GM18907 (cell line): ENCODE data around the gene EBPL.
"Not testable (repeated sequence)": the region's sequence is repeated elsewhere in the genome, so short reads cannot be mapped to it uniquely, and the experiment has no call there.

Experiments
- ATAC-seq: cut with Tn5 transposase; IDR thresholded peaks from one replicate; pipeline ENCODE4 v1.9.1; 2021; ENCODE audit warnings: mild to moderate bottlenecking, moderate library complexity; ENCODE audit not compliant: unreplicated experiment

EBPL gene

DNA sequence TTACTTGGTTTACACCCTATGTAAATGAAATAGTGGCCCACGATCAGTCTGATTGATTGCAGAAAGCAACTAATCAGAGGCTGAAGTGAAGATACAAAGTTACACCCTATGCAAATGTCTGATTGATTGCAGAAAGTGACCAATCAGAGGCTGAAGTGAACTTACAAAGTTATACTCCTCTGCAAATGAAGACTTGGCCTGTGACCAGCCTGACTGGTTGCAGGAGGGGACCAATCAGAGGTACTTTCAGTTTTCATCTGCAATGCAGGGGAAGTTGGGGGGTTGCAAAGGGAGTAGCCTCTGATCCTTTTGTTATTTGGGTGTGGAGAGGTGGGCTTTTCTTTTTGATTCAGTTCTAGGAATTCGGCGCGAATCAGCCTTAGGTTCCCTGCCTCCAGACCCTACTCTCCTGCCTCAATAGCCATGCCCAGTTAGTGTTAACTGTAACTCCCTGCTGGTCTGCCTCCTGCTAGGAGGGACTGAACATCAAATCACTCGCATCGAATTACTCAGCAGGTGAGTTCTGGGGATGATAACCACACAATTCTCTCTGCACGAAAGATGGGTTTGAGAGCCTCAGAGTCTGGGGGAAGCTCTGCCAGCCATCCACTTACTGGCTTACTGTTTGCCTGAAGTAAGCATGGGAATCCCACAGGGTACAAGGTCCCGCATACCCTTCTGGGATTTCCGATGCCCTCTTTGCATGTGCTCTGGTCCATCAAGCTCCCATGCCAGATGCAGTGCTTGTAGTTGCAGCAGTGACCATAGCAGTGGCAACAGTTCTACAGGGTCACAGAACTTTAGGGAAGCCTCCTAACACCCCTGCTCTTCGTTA, 55.5 kb downstream of the EBPL start:
- ATAC-seq = peak; percentile 69

DNA sequence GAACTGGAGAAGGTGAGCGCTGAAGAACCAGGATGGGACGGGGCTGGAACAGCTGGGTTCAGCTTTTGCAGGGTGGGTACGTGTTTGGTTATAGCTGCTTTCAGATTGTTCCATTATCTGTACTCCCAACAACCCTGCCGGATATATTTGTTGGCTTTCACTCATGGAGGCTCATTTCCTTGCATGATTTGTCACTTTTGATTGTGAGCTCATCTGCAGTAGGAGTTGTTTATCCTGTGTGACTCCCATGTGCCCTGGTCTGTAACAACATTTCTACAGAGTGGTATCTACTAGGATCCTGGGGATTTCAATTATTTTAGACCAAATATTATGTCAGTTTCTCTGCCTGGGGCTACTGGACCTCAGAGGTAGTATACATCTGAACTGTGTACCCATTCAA, 57.6 kb downstream of the EBPL start:
- ATAC-seq = no peak

DNA sequence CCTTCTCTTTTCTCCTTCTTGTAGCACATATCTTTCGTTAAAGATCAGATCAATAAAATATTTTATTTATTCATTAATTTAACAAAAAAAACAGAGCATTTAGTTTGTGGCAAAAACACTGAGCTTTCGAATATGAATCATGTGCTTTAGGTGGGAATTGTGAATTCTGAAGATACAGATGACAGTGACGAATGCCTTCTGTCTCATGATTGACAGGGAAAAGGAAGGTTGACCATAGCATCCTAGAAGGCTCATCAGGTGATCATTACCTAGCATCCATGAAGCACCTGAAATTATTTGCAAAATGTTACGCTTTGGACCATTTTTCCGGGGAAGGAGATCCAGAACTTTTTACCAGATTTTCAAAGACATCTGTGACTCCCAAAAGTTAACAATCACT, 59.1 kb downstream of the EBPL start:
- ATAC-seq = no peak

DNA sequence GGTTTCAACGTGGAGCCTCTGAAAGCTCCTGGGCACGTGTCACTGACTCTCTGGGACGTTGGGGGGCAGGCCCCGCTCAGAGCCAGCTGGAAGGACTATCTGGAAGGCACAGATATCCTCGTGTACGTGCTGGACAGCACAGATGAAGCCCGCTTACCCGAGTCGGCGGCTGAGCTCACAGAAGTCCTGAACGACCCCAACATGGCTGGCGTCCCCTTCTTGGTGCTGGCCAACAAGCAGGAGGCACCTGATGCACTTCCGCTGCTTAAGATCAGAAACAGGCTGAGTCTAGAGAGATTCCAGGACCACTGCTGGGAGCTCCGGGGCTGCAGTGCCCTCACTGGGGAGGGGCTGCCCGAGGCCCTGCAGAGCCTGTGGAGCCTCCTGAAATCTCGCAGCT, 60.7 kb downstream of the EBPL start:
- no peak for ATAC-seq

DNA sequence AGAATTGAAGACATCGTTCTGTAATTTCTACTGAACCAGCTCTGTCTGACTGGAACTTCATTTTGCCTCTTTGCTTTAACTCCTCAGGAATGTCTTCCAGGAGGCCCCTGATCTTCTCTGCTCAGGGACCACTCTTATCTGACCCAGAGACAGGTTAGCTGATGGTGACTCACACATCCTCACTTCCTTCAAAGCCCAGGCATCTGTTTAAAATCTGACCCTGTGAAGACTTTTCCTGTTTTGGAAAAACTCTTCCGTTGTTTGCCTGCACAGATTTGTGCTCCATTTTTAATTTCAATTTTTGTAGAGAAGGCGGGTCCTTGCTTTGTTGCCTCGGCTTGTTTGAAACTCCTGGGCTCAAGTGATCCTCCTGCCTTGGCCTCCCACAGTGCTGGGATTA, 61.3 kb downstream of the EBPL start:
- ATAC-seq = no peak

DNA sequence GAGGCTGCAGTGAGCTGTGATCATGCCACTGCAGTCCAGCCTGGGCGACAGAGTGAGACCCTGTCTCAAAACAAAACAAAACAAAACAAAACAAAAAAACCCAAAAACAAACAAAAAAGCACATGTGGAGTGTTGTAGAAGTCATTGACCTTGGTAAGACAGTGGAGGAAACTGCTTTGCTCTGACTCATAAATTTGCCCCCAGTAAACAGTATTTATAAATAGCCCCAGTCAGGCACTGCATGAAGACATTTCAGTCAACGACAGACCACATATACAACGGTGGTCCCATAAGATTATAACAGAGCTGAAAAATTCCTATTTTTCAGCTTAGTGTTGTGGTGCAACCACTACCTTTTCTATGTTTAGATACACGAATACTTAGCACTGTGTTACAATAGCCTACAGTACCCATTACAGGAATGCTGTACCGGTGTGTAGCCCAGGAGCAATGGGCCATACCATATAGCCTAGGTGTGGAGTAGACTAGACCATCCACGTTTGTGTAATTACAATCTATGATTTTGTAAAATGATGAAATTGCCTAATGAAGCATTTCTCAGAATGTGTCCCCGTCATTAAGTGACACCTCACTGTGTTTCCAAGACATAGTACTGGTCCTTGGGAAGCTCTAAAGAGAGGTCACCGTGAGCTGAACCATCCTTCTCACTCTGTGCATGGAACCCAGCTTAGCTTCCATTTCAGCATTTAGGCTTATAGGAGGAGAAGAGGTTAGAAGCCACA, 61.9 kb downstream of the EBPL start:
- no peak for ATAC-seq

DNA sequence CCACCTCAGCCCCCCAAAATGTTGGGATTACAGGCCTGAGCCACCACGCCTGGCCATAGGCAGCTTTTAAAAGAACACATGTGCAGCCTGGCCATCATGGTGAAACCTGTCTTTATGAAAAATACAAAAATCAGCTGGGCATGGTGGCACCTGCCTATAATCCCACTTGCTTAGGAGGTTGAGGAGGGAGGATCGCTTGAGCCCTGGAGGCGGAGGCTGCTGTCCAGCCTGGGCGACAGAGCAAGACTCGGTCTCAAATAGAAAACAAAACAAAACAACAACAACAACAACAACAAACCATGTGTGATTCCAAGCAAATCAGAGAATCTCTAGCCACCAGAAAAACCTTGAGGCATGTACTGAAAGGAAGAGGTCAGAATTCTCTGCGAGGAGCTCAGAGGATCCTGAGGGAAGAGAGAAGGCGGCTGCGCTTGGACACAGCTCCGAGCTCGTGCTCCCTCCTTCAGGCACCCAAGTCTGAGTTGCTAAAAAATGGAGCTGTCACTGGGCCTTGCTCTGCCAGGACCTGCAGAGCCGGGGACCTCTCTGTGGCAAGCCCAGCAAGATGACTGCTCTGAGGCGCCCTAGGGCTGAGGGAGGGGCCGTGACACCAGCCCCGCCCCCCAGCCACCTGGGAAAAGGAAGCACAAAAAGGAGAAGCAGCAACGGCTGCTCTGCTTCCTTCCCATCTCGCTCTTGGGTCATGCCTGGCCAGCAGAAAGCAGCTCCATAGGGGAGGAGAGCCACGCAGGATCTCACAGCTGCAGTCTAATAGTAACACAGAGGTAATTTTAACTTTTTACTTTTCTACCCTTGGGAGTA, 63.2 kb downstream of the EBPL start, which contains the start of gene ARL11:
Gene ARL11 (plus strand): TSS at position 677 of the 822 bp plus-strand sequence. CDS start 1,941 bp downstream, outside the sequence.
- ATAC-seq = peak; percentile 93

DNA sequence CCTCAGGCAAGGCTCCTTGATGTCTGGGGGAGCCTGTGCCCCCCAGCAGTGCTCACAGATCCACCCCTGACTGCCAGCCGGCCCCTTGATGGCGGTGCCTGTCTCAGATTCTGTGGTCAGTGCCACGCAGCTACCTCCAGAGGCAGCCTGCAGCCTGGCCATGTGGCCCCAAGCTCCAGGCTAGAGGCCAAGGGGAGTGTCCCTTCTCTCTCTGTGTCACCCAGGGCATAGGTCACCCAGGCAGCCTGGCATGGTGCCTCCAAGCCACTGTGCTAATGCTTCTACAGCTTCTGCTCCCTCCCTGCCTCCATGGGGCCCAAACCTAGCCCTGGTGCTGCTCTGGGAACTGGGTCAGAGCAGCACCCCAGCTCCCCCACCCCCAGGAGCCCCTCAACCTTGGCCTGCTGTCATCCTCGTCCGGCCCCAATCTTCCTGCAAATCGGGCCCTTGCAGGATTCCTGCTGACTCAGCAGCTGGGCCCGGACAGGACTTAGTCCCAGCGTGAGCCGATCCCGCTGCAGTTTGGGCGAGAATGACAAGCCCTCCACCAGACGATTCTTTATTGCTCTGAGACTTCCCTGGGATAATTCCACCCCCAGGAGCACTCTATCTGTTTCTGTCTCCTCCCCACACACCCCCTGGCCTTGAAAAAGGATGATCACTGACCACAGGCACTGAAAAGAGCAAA, 65.8 kb downstream of the EBPL start:
- ATAC-seq = no peak

DNA sequence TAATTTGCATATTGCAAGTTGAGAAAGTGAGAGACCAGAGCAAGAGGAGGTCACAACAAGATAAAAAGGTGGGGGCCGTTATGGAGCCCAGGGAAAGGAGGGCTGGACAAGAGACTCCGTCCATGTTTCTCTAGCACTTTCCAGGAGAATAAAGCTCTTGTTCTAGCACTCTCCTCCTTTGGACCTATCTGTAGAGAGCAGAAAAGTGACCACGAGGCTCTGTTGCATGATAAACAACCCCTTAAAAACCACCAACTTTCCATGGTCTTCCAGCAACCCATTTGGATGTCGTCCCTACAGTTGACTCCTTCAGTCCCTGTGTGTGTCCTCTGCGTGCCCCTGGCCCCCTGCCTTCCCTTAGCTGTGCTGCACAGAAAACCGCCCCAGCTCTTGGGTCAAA, 67.1 kb downstream of the EBPL start:
- no peak for ATAC-seq

DNA sequence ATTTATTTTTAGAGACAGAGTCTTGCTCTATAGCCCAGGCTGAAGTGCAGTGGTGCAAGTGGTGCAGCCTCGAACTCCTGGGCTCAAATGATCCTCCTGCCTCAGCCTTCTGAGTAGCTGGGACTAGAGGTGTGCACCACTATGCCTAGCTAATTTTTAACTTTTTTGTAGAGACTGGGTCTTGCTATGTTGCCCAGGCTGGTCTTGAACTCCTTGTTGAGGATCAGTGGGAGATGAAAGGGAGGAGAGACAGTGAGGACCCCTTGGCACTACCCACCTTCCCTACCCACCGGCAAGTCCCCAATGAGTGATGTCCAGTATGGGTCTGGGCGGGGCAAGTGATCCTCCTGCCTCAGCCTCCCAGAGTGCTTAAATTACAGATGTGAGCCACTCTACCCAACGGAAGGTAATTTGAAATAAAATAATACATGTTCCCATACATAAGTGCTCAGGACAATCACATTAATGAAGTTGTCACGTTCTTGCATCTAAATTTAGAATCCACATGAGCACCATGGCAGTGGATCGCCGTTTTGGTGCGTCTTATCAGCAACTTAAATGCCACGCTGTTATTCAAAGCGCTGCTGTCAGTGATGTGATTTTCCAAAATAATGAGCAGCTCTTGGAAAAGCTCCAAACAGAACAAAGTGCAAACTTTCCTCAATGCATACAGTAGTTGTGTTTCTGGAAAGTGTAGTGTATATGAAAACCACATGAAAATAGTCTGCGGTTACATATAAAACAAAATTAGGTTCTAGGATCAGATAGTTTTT, 68.9 kb downstream of the EBPL start:
- no peak for ATAC-seq

DNA sequence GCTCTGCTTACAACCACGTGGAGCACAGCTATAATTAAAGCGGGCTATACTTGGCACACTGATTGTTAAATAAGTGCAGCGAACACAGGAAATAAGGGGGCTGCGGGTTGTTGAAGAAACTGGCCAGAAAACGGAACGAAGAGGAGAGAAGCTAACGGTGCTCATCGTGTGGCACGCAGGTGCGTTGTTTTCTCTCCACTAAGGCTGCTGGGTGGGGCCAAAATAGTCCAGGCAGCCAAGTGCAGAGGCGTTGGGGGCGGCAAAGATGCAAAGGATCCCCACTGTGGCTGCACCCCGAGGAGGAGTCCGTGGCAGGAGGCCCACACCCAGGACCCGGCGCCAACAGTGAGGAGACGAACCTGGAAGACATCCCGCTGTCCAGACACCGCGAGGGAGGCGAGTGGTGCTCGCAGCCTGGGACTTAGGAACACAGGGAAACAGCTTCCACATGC, 71.1 kb downstream of the EBPL start:
- ATAC-seq = peak; percentile 80

DNA sequence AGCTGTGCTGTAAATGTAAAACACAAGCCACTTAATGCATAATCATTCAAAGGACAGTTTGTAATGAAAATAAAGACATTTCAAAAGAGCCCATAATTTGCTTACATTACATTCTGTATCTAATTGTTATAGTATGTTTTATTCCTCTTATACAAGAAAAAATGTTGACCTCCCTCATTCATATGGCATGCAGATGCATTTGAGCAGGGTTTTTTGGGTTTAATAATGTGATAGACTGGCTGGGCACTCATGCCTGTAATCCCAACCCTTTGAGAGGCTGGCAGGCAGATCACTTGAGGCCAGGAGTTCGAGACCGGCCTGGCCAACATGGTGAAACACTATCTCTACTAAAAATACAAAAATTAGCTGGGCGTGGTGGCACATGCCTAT, 74.6 kb downstream of the EBPL start:
- ATAC-seq = no peak

DNA sequence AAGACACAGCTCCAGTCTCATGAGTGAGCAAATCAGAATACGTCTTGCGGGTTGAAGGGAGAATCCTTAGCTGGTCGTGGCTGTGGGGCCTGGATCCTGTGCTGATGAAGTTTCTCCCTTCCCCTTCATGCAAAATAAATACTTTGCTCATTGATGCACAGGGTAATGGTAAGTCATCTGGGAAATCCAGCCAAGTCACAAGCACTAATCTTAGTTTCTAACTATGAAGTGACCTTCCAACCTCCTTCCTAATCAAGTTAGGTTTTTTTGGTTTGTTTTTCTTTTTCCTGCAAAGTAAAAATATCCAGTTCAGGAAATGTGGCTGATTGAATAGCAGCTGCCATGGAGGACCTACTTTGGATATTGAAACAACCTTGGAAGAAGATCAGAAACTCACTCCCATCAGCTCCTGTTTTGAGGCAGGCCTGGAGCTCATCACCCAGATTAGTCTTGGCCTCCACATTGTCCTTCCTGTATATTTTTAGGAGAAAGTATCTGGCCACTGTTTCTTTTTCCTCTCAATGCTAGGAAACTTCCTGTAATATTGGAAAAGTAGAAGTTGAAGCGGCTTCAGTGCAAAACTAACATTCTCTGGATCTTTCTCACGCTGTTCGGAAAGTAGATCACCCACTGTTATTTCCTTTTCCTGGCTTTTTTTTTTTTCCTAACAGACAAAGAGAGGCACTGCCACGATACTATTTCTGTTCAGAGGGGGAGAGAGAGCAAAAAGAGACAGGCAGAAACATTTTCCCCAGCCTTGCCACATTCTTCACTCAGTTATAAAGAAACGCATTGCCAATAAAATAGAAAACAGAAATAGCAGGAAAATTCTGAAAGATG, 75.2 kb downstream of the EBPL start:
- ATAC-seq = no peak

DNA sequence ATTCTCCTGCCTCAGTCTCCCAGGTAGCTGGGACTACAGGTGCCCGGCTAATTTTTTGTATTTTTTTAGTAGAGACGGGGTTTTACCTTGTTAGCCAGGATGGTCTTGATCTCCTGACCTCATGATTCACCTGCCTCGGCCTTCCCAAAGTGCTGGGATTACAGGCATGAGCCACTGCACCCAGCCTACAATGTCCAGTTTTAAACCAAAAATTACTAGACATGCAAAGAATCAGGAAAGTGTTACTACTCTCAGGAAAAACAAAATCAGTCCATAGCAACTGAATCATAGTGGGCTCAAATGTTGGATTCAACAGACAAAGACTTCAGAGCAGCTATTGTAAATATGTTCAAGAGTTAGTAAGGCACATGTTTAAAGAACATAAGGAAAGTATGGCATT, 79.2 kb downstream of the EBPL start:
- ATAC-seq = not testable (repeated sequence)
